ENCODE data around the gene MT1F. TPM values are rescaled to one million over a fixed set of nuclear protein-coding genes. Genes with fewer than 3 reads are reported as not detected.

The MT1F gene
- total and polyA plus RNA-seq, 5 experiments from 2014 or later = 18.4 to 97.4 (median 82.3) TPM

DNA sequence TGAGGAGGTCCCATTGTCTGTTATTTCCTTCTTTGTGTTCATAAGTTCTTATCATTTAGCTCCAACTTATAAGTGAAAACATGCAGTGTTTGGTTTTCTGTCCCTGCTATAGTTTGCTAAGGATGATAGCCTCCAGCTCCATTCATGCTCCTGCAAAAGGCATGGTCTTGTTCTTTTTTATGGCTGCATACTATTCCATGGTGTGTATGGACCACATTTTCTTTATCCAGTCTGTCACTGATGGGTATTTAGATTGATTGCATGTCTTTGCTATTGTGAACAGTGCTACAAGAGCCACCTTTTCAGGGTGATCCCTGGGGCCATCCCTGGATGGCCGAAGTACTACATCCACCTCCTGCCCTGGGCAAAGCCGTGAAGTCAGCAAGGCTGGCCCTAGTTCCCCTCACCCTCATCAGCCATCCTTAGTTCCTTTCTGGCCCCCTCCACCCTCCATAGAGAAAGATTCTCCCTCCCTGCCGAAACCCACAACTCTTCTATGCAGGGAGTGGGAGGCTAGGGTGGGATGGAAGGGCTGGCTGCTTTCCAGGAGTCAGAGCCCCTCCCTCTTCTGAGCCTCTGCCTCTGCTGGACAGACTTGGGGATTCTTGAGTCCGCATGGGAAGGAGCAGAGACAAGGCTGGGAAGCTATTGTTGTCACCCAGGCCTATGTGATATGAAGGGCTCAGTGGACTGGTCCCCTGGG, 32.8 kb downstream of the MT1F start:
- POLR2A ChIA-PET = interaction anchor here (0.5 kb wide), 1 partner anchor 11 kb away, joined by 4 read pairs; no protein-coding TSS in a partner anchor
- H3K36me3 Mint-ChIP-seq = peaks cover 4 to 12% (median 5%) of the 10 kb centered on the region in 3 donors
- H3K4me3 Mint-ChIP-seq = no peak overlapping the region
- no peaks in the 10 kb centered on the region for H3K27me3 Mint-ChIP-seq
- H3K9me3 Mint-ChIP-seq = peaks cover 0 to 6% (median 3%) of the 10 kb centered on the region in 9 donors
- ATAC-seq (no peak), DNase-seq (no peak)
- H3K27ac Mint-ChIP-seq = no peak overlapping the region
- H3K4me1 Mint-ChIP-seq = no peaks in the 10 kb centered on the region

DNA sequence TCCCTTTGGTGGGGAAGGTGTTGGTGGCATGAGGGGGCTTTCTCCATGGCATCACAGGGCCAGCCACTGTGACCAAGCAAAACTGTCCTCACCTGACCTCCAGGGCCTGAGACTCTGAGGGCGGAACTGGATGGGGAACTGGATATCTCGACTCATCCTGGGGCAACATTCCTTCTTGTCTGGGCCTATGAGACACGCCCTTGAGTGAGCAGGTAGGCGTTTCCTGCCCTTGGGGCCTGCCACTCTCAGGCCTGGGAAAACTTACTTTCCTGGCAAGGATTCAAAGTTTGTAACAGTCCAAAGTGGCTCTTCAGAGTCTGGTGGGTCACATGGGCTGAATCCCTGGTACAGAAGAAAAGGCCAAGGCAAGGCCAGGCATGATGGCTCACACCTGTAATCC, 34.1 kb downstream of the MT1F start:
- Mint-ChIP-seq H3K4me3 (no peak overlapping the region), H3K9me3 (peaks cover 0 to 2% (median 0%) of the 10 kb centered on the region in 9 donors), H3K27me3 (no peaks in the 10 kb centered on the region), H3K4me1 (no peaks in the 10 kb centered on the region), H3K27ac (peak overlapping the region in 1 of 10 donors; percentile 41), H3K36me3 (peaks cover 0 to 2% (median 0%) of the 10 kb centered on the region in 3 donors)
- peak in 1 of 10 donors; percentile 23 for DNase-seq
- POLR2A ChIA-PET = no interaction called here
- ATAC-seq = no peak

DNA sequence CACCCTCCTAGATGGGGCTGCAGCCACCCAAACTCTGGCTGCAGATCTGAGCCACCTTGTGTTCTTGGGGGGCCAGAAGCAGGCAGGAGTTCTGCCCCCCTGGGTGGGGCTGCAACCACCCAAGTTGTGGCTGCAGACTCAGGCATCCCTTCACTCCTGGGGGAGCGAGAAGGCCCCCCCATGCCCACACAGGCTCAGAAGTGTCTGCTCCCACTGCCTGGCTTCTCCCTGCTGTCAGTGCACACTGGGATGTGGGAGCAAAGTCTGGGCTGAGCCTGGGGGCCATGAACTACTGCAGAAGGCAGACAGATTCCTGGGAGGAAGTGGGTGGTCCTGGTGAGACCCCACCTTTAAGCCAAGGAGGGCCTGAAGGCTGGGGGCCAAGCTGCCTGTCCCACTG, 37.5 kb downstream of the MT1F start:
- POLR2A ChIA-PET = interaction anchor here (1.1 kb wide), 1 partner anchor 12 kb away, joined by 4 read pairs; no protein-coding TSS in a partner anchor
- no peak for ATAC-seq
- Mint-ChIP-seq H3K27me3 (no peaks in the 10 kb centered on the region), H3K9me3 (peaks cover 0 to 5% (median 0%) of the 10 kb centered on the region in 9 donors), H3K4me1 (no peaks in the 10 kb centered on the region), H3K27ac (no peak overlapping the region), H3K4me3 (no peak overlapping the region), H3K36me3 (no peaks in the 10 kb centered on the region)
- DNase-seq = peak in 1 of 10 donors; percentile 51

DNA sequence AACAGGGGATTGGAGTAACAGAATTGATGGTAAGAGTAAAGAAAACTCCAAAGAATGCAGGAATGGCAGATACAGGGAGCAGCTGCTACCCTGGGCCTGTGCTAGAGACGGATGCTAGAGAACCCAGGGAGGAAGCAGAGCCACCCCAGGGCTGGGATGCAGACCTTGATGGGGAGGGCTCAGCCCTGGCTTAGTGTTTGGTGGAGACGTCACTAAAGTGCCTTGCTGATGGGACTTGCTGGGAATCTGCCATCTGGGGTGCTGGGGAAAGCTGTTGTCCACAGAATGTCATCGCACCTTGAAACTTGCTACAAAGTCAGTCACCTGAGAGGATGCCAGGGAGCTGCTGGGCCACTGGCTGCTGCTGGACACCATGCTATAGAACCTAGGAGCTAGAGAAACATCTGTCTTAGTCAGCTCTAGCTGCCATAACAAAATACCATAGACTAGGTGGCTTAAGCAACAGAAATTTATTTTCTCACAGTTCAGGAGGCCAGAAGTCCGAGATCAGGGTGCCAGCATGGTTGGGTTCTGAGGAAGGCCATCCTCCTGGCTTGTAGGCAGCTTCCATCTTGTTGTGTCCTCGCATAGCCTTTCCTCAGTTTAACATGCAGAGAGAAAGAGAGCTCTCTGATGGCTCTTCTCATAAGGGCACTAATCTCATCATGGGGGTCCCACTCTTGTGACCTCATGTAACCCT, 39.8 kb downstream of the MT1F start:
- H3K9me3 Mint-ChIP-seq = peaks cover 0 to 5% (median 0%) of the 10 kb centered on the region in 9 donors
- POLR2A ChIA-PET = interaction anchor here (0.6 to 1.2 kb wide), 2 partner anchors 14 to 81 kb away, joined by 3 to 5 read pairs; no protein-coding TSS in a partner anchor
- H3K4me1 Mint-ChIP-seq = peaks cover 0 to 11% (median 10%) of the 10 kb centered on the region in 4 donors
- H3K4me3 Mint-ChIP-seq = no peak overlapping the region
- no peak for ATAC-seq
- no peaks in the 10 kb centered on the region for H3K27me3 Mint-ChIP-seq
- no peak for DNase-seq
- H3K27ac Mint-ChIP-seq = no peak overlapping the region
- H3K36me3 Mint-ChIP-seq = no peaks in the 10 kb centered on the region

DNA sequence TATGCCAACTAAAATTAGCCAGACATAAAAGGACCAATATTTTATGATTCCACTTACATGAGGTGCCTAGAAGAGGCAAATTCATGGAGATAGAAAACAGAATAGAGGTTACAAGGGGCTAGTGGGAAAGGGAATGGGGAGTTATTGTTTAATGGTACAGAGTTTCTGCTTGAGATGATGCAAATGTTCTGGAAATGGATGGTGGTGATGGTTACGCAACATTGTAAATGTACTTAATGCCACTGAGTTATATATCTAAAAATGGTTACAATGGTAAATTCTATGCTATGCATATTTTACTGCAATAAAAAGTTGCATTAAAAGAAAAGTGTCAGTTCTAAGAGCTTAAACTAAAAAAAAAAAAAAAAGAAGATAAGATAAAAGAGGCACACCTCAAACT, 42.4 kb downstream of the MT1F start:
- Mint-ChIP-seq H3K4me3 (no peak overlapping the region), H3K4me1 (peaks cover 0 to 15% (median 12%) of the 10 kb centered on the region in 4 donors), H3K27ac (peak overlapping the region in 3 of 10 donors; percentile 6 to 30 (median 29)), H3K36me3 (no peaks in the 10 kb centered on the region), H3K9me3 (peaks cover 0 to 5% (median 0%) of the 10 kb centered on the region in 9 donors), H3K27me3 (no peaks in the 10 kb centered on the region)
- no peak for ATAC-seq
- DNase-seq = no peak
- POLR2A ChIA-PET = interaction anchor here (0.6 to 2.6 kb wide), 5 partner anchors 7 to 180 kb away, joined by 4 to 18 read pairs (median 7); partner anchors contain the start of gene MT1X

DNA sequence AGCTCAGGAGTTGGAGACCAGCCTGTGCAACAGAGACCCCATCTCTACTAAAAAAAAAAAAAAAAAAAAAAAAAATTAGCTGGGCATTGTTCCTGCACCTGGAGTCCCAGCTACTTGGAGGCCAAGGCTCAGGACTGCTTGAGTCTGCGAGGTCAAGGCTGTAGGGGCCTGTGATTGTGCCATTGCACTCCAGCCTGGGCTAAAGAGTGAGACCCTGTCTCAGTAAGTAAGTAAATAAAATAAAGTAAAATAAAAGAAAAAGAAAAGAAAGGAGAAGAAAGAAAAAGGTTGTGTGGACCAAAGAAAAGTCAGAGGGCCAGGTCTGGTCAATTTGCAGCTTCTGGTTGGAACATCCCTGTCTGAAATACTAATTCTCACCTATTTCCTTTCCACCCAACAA, 42.9 kb downstream of the MT1F start:
- peak overlapping the region in 1 of 10 donors; percentile 30 for H3K27ac Mint-ChIP-seq
- DNase-seq (no peak), ATAC-seq (no peak)
- H3K9me3 Mint-ChIP-seq = peaks cover 0 to 5% (median 0%) of the 10 kb centered on the region in 9 donors
- no peaks in the 10 kb centered on the region for H3K36me3 Mint-ChIP-seq
- H3K27me3 Mint-ChIP-seq = no peaks in the 10 kb centered on the region
- peaks cover 2 to 19% (median 15%) of the 10 kb centered on the region in 4 donors for H3K4me1 Mint-ChIP-seq
- no peak overlapping the region for H3K4me3 Mint-ChIP-seq
- POLR2A ChIA-PET = interaction anchor here (0.6 to 3.4 kb wide), 6 partner anchors 8 to 180 kb away, joined by 4 to 21 read pairs (median 12); partner anchors contain the start of genes MT1X and MT2A

DNA sequence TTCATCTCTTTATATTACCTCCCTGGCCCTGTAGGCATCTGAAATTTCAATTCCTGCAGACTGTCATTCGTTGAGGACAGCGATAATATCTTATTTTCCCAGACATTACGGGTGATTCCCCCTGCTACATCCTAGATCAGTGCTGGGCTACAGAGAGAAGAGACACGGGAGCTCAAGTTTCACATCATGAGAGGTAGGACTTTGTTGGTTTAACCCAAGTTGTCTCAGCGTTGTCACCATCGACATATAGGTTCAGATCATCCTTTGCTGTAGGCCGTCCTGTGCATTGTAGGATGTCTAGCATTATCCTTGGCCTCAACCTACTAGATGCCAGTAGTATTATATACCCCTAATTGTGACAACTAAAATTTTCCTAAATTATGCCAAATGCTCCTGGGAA, 43.8 kb downstream of the MT1F start:
- Mint-ChIP-seq H3K27ac (peak overlapping the region in 9 of 10 donors; percentile 30 to 85 (median 65)), H3K36me3 (no peaks in the 10 kb centered on the region), H3K9me3 (peaks cover 0 to 5% (median 0%) of the 10 kb centered on the region in 9 donors), H3K27me3 (no peaks in the 10 kb centered on the region), H3K4me3 (no peak overlapping the region), H3K4me1 (peaks cover 3 to 21% (median 17%) of the 10 kb centered on the region in 4 donors)
- ATAC-seq (no peak), DNase-seq (no peak)
- POLR2A ChIA-PET = interaction anchor here (0.7 to 3.4 kb wide), 16 partner anchors 9 to 187 kb away, joined by 3 to 21 read pairs (median 4); partner anchors contain the start of genes BBS2, MT1F, MT1X and MT2A

DNA sequence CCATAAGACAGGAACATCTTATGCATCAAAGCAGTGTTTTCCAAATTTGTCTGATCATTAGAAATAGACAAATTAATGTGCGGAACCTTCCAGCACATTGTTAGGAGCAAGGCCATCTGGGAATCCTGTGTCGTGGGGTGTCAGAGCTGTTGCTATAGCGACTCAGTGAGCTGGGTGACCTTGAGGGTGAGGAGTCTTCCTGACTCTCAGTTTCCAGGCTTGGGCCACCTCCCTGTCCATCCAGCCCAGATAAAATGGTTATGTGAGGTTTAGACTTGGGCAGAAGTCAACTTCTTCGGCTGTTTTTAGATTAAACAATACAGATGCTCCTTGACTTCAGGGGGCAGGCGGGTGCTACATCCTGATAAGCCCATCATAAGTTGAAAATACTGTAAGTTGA, 45.1 kb downstream of the MT1F start:
- ATAC-seq (no peak), DNase-seq (no peak)
- Mint-ChIP-seq H3K4me1 (peaks cover 3 to 31% (median 20%) of the 10 kb centered on the region in 4 donors), H3K4me3 (no peak overlapping the region), H3K9me3 (peaks cover 0 to 2% (median 0%) of the 10 kb centered on the region in 9 donors), H3K36me3 (no peaks in the 10 kb centered on the region), H3K27ac (peak overlapping the region in 2 of 10 donors; percentile 15 to 72), H3K27me3 (no peaks in the 10 kb centered on the region)
- POLR2A ChIA-PET = interaction anchor here (1.0 to 3.4 kb wide), 5 partner anchors 26 to 189 kb away, joined by 3 to 21 read pairs (median 5); partner anchors contain the start of genes MT1F and MT2A

Other genes starting within 250 kb of the MT1F start
- 10 to 100 TPM; 74.0 to 83.0 TPM for gene AMFR, start 232.4 kb upstream of the MT1F start, total RNA-seq
- 10 to 100 TPM; 24.2 to 38.4 (median 36.2) TPM for gene AMFR, start 232.4 kb upstream of the MT1F start, polyA plus RNA-seq
- gene NUDT21, start 206.6 kb upstream of the MT1F start, total RNA-seq = 100 to 1,000 TPM; 111 to 118 TPM
- 10 to 100 TPM; 55.5 to 74.1 (median 71.8) TPM for gene NUDT21, start 206.6 kb upstream of the MT1F start, polyA plus RNA-seq
- 10 to 100 TPM; 48.0 to 55.0 TPM for gene OGFOD1, start 206.4 kb upstream of the MT1F start, total RNA-seq
- gene OGFOD1, start 206.4 kb upstream of the MT1F start, polyA plus RNA-seq = 100 to 1,000 TPM in 2 of 3 donors, 10 to 100 TPM in 1; 94.1 to 109 (median 103) TPM
- 100 to 1,000 TPM in 1 of 2 experiments, 10 to 100 TPM in 1; 94.7 to 107 TPM for gene BBS2, start 137.9 kb upstream of the MT1F start, total RNA-seq
- gene BBS2, start 137.9 kb upstream of the MT1F start, polyA plus RNA-seq = 10 to 100 TPM; 35.7 to 37.6 (median 36.1) TPM
- not detected for gene MT4, start 92.9 kb upstream of the MT1F start, total RNA-seq
- not detected for gene MT4, start 92.9 kb upstream of the MT1F start, polyA plus RNA-seq
- 1 to 10 TPM; 1.8 to 3.1 TPM for gene MT3, start 68.4 kb upstream of the MT1F start, total RNA-seq
- gene MT3, start 68.4 kb upstream of the MT1F start, polyA plus RNA-seq = 10 to 100 TPM in 2 of 3 donors, 1 to 10 TPM in 1; 8.6 to 19.9 (median 19.2) TPM
- 10 to 100 TPM; 32.3 to 39.0 TPM for gene MT2A, start 49.4 kb upstream of the MT1F start, total RNA-seq
- 100 to 1,000 TPM; 248 to 303 (median 294) TPM for gene MT2A, start 49.4 kb upstream of the MT1F start, polyA plus RNA-seq
- 1 to 10 TPM; 1.3 to 1.6 TPM for gene MT1E, start 32.2 kb upstream of the MT1F start, total RNA-seq
- gene MT1E, start 32.2 kb upstream of the MT1F start, polyA plus RNA-seq = 10 to 100 TPM in 2 of 3 donors, 1 to 10 TPM in 1; 7.1 to 21.9 (median 10.5) TPM
- gene MT1M, start 25.3 kb upstream of the MT1F start, total RNA-seq = not detected
- gene MT1M, start 25.3 kb upstream of the MT1F start, polyA plus RNA-seq = not detected
- not detected for gene MT1A, start 19.3 kb upstream of the MT1F start, total RNA-seq
- gene MT1A, start 19.3 kb upstream of the MT1F start, polyA plus RNA-seq = not detected
- gene MT1B, start 6.1 kb upstream of the MT1F start, total RNA-seq = not detected
- not detected for gene MT1B, start 6.1 kb upstream of the MT1F start, polyA plus RNA-seq
- not detected for gene MT1G, start 10.1 kb downstream of the MT1F start, total RNA-seq
- under 1 TPM in 1 of 3 donors, not detected in 2; 0.74 TPM for gene MT1G, start 10.1 kb downstream of the MT1F start, polyA plus RNA-seq
- not detected for gene MT1H, start 11.9 kb downstream of the MT1F start, total RNA-seq
- not detected for gene MT1H, start 11.9 kb downstream of the MT1F start, polyA plus RNA-seq
- gene MT1X, start 24.5 kb downstream of the MT1F start, total RNA-seq = 10 to 100 TPM; 27.6 to 31.1 TPM
- gene MT1X, start 24.5 kb downstream of the MT1F start, polyA plus RNA-seq = 100 to 1,000 TPM; 185 to 201 (median 201) TPM
- gene NUP93, start 72.2 kb downstream of the MT1F start, total RNA-seq = 10 to 100 TPM; 82.5 to 85.0 TPM
- gene NUP93, start 72.2 kb downstream of the MT1F start, polyA plus RNA-seq = 100 to 1,000 TPM in 1 of 3 donors, 10 to 100 TPM in 2; 66.6 to 104 (median 77.5) TPM
- not detected for gene SLC12A3, start 207.2 kb downstream of the MT1F start, total RNA-seq
- not detected for gene SLC12A3, start 207.2 kb downstream of the MT1F start, polyA plus RNA-seq